HCT116 (cell line): ENCODE data around the gene EHBP1.

Experiments
- EGR1 ChIP-seq: IDR thresholded peaks from 2 replicates; pipeline ENCODE4 v1.6.1; 2012; ENCODE audit warnings: low read depth
- ELF1 ChIP-seq: IDR thresholded peaks from 2 replicates; pipeline ENCODE4 v1.6.1; 2012; ENCODE audit warnings: low read depth, borderline replicate concordance
- EZH2phosphoT487 ChIP-seq: fragments of 200-600 bp; IDR thresholded peaks from 2 replicates; pipeline ENCODE4 v1.6.1; 2018; ENCODE audit warnings: antibody characterized with exemption, borderline replicate concordance
- JUND ChIP-seq: IDR thresholded peaks from 2 replicates; pipeline ENCODE4 v1.6.1; 2012
- POLR2A ChIP-seq: IDR thresholded peaks from 2 replicates; pipeline ENCODE4 v1.7.0; 2011; ENCODE audit warnings: borderline replicate concordance; ENCODE audit not compliant: insufficient read depth, insufficient read length; ENCODE audit errors: extremely low read depth
- RAD21 ChIP-seq: IDR thresholded peaks from 2 replicates; pipeline ENCODE4 v1.6.1; 2012; ENCODE audit warnings: low read depth, mild to moderate bottlenecking
- SIN3A ChIP-seq: IDR thresholded peaks from 2 replicates; pipeline ENCODE4 v1.6.1; 2012; ENCODE audit warnings: low read depth
- SP1 ChIP-seq: IDR thresholded peaks from 2 replicates; pipeline ENCODE4 v1.6.1; 2012; ENCODE audit warnings: low read depth
- YY1 ChIP-seq: IDR thresholded peaks from 2 replicates; pipeline ENCODE4 v1.6.1; 2011; ENCODE audit warnings: low read length, low read depth, moderate library complexity, mild to moderate bottlenecking; ENCODE audit not compliant: insufficient replicate concordance; ENCODE audit errors: extremely low read depth
- ZFX ChIP-seq: fragments of 450-650 bp; IDR thresholded peaks from 2 replicates; pipeline ENCODE4 v1.6.1; 2017
- ZNF274 ChIP-seq: fragments of 200-500 bp; sonication (Bioruptor generic); IDR thresholded peaks from 2 replicates; pipeline ENCODE4 v1.6.1; 2014; ENCODE audit warnings: mild to moderate bottlenecking, low read depth, low read length, inconsistent platforms
- TF ChIP-seq, protein P1 (sequence below): IDR thresholded peaks from 2 replicates; pipeline ENCODE4 v1.6.1; 2012
- TF ChIP-seq, protein P2 (sequence below), 3 experiments: fragments of 200-600 bp in 1 of 3; sonication (generic) in 1 of 3; IDR thresholded peaks in 2 of 3; conservative IDR thresholded peaks in 1 of 3; 2 replicates each; pipeline ENCODE4 v1.5.1; 2012 to 2017; ENCODE audit warnings: low read depth in 2 of 3, low read length in 2 of 3, antibody characterized with exemption in 1 of 3, borderline replicate concordance in 1 of 3, control low read depth in 1 of 3, mild to moderate bottlenecking in 1 of 3, mixed read lengths in 1 of 3, mixed run types in 1 of 3, moderate library complexity in 1 of 3; ENCODE audit not compliant: insufficient read depth in 1 of 3
- TF ChIP-seq, protein P3 (sequence below): IDR thresholded peaks from 2 replicates; pipeline ENCODE4 v1.6.1; 2012; ENCODE audit warnings: low read depth

DNA sequence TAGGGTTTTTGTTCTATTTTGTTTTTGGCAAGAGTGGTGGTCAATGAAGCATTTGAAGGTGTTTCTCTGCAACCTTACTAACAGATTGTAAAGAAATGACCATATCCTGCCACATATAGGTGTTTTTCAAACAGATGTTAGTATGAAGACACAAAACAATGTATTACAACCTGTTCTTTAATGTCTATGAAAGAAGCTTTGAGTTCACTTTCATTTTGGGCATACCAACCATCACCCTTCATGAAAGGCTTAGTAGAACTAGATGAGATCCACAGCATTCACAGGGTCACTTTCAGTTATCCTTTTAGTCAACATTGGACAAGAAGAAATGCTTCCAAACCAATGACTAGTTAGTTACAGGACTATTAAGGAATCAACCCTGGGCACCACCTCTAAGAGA, 95.1 kb downstream of the EHBP1 start:
- TF ChIP-seq POLR2A (no peak), ZNF274 (no peak), EZH2phosphoT487 (no peak), RAD21 (no peak), YY1 (no peak), ZFX (no peak), ELF1 (no peak), JUND (no peak), EGR1 (no peak), SIN3A (no peak), SP1 (no peak)
- TF ChIP-seq, protein P1, sequence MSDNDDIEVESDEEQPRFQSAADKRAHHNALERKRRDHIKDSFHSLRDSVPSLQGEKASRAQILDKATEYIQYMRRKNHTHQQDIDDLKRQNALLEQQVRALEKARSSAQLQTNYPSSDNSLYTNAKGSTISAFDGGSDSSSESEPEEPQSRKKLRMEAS: no peak
- TF ChIP-seq, protein P2, sequence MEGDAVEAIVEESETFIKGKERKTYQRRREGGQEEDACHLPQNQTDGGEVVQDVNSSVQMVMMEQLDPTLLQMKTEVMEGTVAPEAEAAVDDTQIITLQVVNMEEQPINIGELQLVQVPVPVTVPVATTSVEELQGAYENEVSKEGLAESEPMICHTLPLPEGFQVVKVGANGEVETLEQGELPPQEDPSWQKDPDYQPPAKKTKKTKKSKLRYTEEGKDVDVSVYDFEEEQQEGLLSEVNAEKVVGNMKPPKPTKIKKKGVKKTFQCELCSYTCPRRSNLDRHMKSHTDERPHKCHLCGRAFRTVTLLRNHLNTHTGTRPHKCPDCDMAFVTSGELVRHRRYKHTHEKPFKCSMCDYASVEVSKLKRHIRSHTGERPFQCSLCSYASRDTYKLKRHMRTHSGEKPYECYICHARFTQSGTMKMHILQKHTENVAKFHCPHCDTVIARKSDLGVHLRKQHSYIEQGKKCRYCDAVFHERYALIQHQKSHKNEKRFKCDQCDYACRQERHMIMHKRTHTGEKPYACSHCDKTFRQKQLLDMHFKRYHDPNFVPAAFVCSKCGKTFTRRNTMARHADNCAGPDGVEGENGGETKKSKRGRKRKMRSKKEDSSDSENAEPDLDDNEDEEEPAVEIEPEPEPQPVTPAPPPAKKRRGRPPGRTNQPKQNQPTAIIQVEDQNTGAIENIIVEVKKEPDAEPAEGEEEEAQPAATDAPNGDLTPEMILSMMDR (IDR thresholded peaks at IDR 0.05 in 2 of 3, conservative IDR thresholded peaks at IDR 0.05 in 1 of 3; ENCODE audit: borderline replicate concordance in 1 of 3, insufficient read depth in 1 of 3, low read depth in 2 of 3, low read length in 2 of 3): no peak
- TF ChIP-seq, protein P3, sequence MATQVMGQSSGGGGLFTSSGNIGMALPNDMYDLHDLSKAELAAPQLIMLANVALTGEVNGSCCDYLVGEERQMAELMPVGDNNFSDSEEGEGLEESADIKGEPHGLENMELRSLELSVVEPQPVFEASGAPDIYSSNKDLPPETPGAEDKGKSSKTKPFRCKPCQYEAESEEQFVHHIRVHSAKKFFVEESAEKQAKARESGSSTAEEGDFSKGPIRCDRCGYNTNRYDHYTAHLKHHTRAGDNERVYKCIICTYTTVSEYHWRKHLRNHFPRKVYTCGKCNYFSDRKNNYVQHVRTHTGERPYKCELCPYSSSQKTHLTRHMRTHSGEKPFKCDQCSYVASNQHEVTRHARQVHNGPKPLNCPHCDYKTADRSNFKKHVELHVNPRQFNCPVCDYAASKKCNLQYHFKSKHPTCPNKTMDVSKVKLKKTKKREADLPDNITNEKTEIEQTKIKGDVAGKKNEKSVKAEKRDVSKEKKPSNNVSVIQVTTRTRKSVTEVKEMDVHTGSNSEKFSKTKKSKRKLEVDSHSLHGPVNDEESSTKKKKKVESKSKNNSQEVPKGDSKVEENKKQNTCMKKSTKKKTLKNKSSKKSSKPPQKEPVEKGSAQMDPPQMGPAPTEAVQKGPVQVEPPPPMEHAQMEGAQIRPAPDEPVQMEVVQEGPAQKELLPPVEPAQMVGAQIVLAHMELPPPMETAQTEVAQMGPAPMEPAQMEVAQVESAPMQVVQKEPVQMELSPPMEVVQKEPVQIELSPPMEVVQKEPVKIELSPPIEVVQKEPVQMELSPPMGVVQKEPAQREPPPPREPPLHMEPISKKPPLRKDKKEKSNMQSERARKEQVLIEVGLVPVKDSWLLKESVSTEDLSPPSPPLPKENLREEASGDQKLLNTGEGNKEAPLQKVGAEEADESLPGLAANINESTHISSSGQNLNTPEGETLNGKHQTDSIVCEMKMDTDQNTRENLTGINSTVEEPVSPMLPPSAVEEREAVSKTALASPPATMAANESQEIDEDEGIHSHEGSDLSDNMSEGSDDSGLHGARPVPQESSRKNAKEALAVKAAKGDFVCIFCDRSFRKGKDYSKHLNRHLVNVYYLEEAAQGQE: no peak
